ENCODE measurements around the gene PCDHGB1. TPM values are rescaled to one million over a fixed set of nuclear protein-coding genes. Genes with fewer than 3 reads are reported as not detected.

Gene PCDHGB1
- total RNA-seq: 1 to 10 TPM; 1.4 to 6.6 TPM
- polyA plus RNA-seq (2013, experiment 1 of 2): 1.1 TPM
- 0.91 TPM for polyA plus RNA-seq (2013, experiment 2 of 2)
- long read RNA-seq, experiment 1: 0 reads
- long read RNA-seq, experiment 2: 0 reads
- long read RNA-seq, experiment 3, partial matches to known transcripts: 0 of 3 reads
- long read RNA-seq, experiment 3, other reads (novel, unspliced or antisense): 0 of 3 reads
- long read RNA-seq, experiment 4: 0 reads

- H3K4me1 Mint-ChIP-seq: no peaks in the 10 kb centered on the region
- H3K4me3 Mint-ChIP-seq: peak within 1 kb of the TSS; percentile 57
- peaks cover 1% of the 10 kb centered on the region for H3K27me3 Mint-ChIP-seq (ENCODE audit: insufficient read depth)
- peaks cover 57% of the 10 kb centered on the region for H3K9me3 Mint-ChIP-seq
- no peaks in the 10 kb centered on the region for H3K27me3 ChIP-seq (ENCODE audit: control insufficient read depth, insufficient read depth, low read length, poor library complexity, severe bottlenecking)
- TF ChIP-seq CTCF (conservative IDR thresholded peaks at IDR 0.05): peak; percentile 84
- H3K4me1 ChIP-seq (ENCODE audit: control insufficient read depth, insufficient read depth, low read length): no peaks in the 10 kb centered on the region
- no peak within 1 kb of the TSS for H3K27ac Mint-ChIP-seq
- DNase-seq: peak; percentile 89
- no peaks in the 10 kb centered on the region for H3K36me3 ChIP-seq (ENCODE audit: control insufficient read depth, insufficient read depth, low read length)
- 80 to 85% methylated on average over 24 to 29 of the region's 29 CpGs for WGBS, 2 experiments (ENCODE audit: insufficient coverage in 1 of 2, insufficient read length in 1 of 2)
- peak within 1 kb of the TSS; percentile 4 for H3K4me3 ChIP-seq (ENCODE audit: low read length)
- H3K27ac ChIP-seq (ENCODE audit: low read depth, low read length): no peak within 1 kb of the TSS
- no peak within 1 kb of the TSS for H3K9ac ChIP-seq (ENCODE audit: extremely low read depth, low read length, poor library complexity, severe bottlenecking)
- peaks cover 56% of the 10 kb centered on the region for H3K36me3 Mint-ChIP-seq (ENCODE audit: low read depth)
- H3K9me3 ChIP-seq (ENCODE audit: control insufficient read depth, low read length): peaks cover 72% of the 10 kb centered on the region
These were observed at the start of gene PCDHGB1 for GRCh38 chr5:141349917-141350619. Gene PCDHGB1 (plus strand): TSS chr5:141350099. CDS start chr5:141350261, 162 bp downstream.

GRCh38 chr5:141303756-141304155, 46.1 kb upstream of the PCDHGB1 start, which contains the start of gene SLC25A2:
Gene SLC25A2 (minus strand): TSS chr5:141304049. CDS start chr5:141303865, 184 bp downstream.
- no peak within 1 kb of the TSS for H3K4me3 Mint-ChIP-seq
- H3K27ac ChIP-seq (ENCODE audit: low read depth, low read length): no peak within 1 kb of the TSS
- no peaks in the 10 kb centered on the region for H3K4me1 Mint-ChIP-seq
- H3K27me3 ChIP-seq (ENCODE audit: control insufficient read depth, insufficient read depth, low read length, poor library complexity, severe bottlenecking): no peaks in the 10 kb centered on the region
- peaks cover 33% of the 10 kb centered on the region for H3K9me3 ChIP-seq (ENCODE audit: control insufficient read depth, low read length)
- no peak for DNase-seq
- no peaks in the 10 kb centered on the region for H3K27me3 Mint-ChIP-seq (ENCODE audit: insufficient read depth)
- H3K36me3 ChIP-seq (ENCODE audit: control insufficient read depth, insufficient read depth, low read length): no peaks in the 10 kb centered on the region
- peaks cover 24% of the 10 kb centered on the region for H3K9me3 Mint-ChIP-seq
- no peak within 1 kb of the TSS for H3K4me3 ChIP-seq (ENCODE audit: low read length)
- no peak within 1 kb of the TSS for H3K9ac ChIP-seq (ENCODE audit: extremely low read depth, low read length, poor library complexity, severe bottlenecking)
- H3K4me1 ChIP-seq (ENCODE audit: control insufficient read depth, insufficient read depth, low read length): no peaks in the 10 kb centered on the region
- 97 to 99% methylated on average over 27 to 36 of the region's 36 CpGs for WGBS, 2 experiments (ENCODE audit: insufficient coverage in 1 of 2, insufficient read length in 1 of 2)
- no peak for TF ChIP-seq CTCF (conservative IDR thresholded peaks at IDR 0.05)
- no peak within 1 kb of the TSS for H3K27ac Mint-ChIP-seq
- H3K36me3 Mint-ChIP-seq (ENCODE audit: low read depth): peaks cover 20% of the 10 kb centered on the region

- H3K4me1 Mint-ChIP-seq: no peaks in the 10 kb centered on the region
- TF ChIP-seq CTCF (conservative IDR thresholded peaks at IDR 0.05): no peak
- Histone ChIP-seq H3K9ac (ENCODE audit: extremely low read depth, low read length, poor library complexity, severe bottlenecking) (no peak overlapping the region), H3K27me3 (ENCODE audit: control insufficient read depth, insufficient read depth, low read length, poor library complexity, severe bottlenecking) (no peaks in the 10 kb centered on the region), H3K4me3 (ENCODE audit: low read length) (no peak overlapping the region), H3K4me1 (ENCODE audit: control insufficient read depth, insufficient read depth, low read length) (no peaks in the 10 kb centered on the region), H3K9me3 (ENCODE audit: control insufficient read depth, low read length) (peaks cover 37% of the 10 kb centered on the region), H3K36me3 (ENCODE audit: control insufficient read depth, insufficient read depth, low read length) (no peaks in the 10 kb centered on the region), H3K27ac (ENCODE audit: low read depth, low read length) (no peak overlapping the region)
- no peak overlapping the region for H3K4me3 Mint-ChIP-seq
- H3K27ac Mint-ChIP-seq: no peak overlapping the region
- peaks cover 31% of the 10 kb centered on the region for H3K36me3 Mint-ChIP-seq (ENCODE audit: low read depth)
- no peak for DNase-seq
- WGBS, 2 experiments (ENCODE audit: insufficient coverage in 1 of 2, insufficient read length in 1 of 2): 100% methylated on average over 1 of the region's 1 CpG; no CpG with 5 or more reads in 1 of the 2 experiments
- no peaks in the 10 kb centered on the region for H3K27me3 Mint-ChIP-seq (ENCODE audit: insufficient read depth)
- H3K9me3 Mint-ChIP-seq: peaks cover 31% of the 10 kb centered on the region
These were observed 43.3 kb upstream of the PCDHGB1 start for GRCh38 chr5:141306630-141307029.

Data from endodermal cell (in vitro differentiated cells).